ENCODE data around the gene TSSC4. TPM values are rescaled to one million over a fixed set of nuclear protein-coding genes. Genes with fewer than 3 reads are reported as not detected.
A peak's percentile ranks its signal among the peaks of the same experiment; 100 is the strongest.

The TSSC4 gene
- total and polyA plus RNA-seq, 9 of the 15 experiments (the other 6 are each of a cell fraction or from before 2014, with no cell fraction given): 0.41 to 54.2 (median 11.0) TPM

DNA sequence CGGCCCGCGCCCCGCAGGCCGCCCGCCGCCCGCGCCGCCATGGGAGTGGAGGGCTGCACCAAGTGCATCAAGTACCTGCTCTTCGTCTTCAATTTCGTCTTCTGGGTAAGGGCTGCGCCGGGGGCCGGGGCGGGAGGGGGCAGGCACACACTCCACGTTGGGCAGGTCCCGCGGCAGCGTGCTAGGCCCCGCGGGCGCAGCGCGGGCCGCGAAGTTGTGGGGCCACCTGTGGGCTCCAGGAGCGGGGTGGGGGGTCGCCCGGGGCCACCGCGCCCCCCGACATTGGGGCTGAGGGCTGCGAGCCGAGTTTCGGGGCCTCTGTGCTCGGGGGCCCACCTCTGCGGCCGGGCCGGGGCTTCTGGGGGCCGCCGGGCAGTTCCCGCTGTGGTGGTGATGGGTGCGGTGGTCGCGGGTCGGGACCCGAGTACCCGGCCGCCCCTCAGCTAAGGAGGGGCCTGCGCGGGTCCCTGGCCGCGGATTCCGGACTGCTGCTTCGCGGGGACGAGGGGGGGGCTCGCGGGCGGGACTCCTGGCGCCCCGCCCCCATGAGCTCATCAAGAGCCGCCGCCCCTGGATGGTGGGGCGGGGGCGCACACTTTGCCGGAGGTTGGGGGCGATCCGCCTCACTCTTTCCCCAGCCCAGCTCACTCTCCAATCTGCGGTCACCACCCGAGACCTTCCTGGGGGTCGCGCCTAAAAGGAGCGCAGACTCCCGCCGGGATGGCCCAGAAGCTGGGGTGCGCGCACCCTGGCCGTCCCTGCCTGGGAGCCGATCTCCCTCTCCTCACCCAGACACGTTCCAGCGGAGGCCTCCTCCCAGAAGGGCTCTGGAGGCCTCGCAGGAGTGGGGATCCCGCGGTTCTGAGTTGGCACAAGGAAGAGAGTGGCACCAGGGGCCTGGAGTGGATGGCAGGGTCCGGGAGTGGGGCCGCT is 22.8 kb upstream of the TSSC4 start (continued):
- TF ChIP-seq, protein P1, sequence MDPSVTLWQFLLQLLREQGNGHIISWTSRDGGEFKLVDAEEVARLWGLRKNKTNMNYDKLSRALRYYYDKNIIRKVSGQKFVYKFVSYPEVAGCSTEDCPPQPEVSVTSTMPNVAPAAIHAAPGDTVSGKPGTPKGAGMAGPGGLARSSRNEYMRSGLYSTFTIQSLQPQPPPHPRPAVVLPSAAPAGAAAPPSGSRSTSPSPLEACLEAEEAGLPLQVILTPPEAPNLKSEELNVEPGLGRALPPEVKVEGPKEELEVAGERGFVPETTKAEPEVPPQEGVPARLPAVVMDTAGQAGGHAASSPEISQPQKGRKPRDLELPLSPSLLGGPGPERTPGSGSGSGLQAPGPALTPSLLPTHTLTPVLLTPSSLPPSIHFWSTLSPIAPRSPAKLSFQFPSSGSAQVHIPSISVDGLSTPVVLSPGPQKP (CRISPR knock-in tag; IDR thresholded peaks at IDR 0.05): no peak
- TF ChIP-seq ZSCAN29 (IDR thresholded peaks at IDR 0.05): no peak
- no peak for TF ChIP-seq ATF1 (CRISPR knock-in tag; IDR thresholded peaks at IDR 0.05)
- peak; percentile 78 for TF ChIP-seq ATF1 (tag; IDR thresholded peaks at IDR 0.05)
- no peak for TF ChIP-seq ZFP36 (IDR thresholded peaks at IDR 0.05; ENCODE audit: low read depth, low read length, partially characterized antibody)
- no peak for TF ChIP-seq ARID1B (IDR thresholded peaks at IDR 0.05)
- peak; percentile 87 for TF ChIP-seq MTA1 (IDR thresholded peaks at IDR 0.05; ENCODE audit: borderline replicate concordance)
- no peak for TF ChIP-seq KLF10 (CRISPR knock-in tag; IDR thresholded peaks at IDR 0.05)
- TF ChIP-seq KLF16 (IDR thresholded peaks at IDR 0.05): no peak
- TF ChIP-seq, protein P2, sequence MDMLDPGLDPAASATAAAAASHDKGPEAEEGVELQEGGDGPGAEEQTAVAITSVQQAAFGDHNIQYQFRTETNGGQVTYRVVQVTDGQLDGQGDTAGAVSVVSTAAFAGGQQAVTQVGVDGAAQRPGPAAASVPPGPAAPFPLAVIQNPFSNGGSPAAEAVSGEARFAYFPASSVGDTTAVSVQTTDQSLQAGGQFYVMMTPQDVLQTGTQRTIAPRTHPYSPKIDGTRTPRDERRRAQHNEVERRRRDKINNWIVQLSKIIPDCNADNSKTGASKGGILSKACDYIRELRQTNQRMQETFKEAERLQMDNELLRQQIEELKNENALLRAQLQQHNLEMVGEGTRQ (CRISPR knock-in tag; IDR thresholded peaks at IDR 0.05): no peak
- no peak for TF ChIP-seq ARID2 (IDR thresholded peaks at IDR 0.05)
- TF ChIP-seq TFAM (CRISPR knock-in tag; conservative IDR thresholded peaks at IDR 0.05): no peak
- no peak for TF ChIP-seq RBM25 (IDR thresholded peaks at IDR 0.05; ENCODE audit: low read depth, low read length, severe bottlenecking)
- no peak for TF ChIP-seq CBX5 (IDR thresholded peaks at IDR 0.05; ENCODE audit: borderline replicate concordance, low read depth)
- TF ChIP-seq ZNF780A (CRISPR knock-in tag; IDR thresholded peaks at IDR 0.05): no peak
- TF ChIP-seq ATF3 (IDR thresholded peaks at IDR 0.05): peak; percentile 69
- TF ChIP-seq ATF3 (CRISPR knock-in tag; conservative IDR thresholded peaks at IDR 0.05): no peak
- TF ChIP-seq SMARCE1 (IDR thresholded peaks at IDR 0.05): 0 out of 2 replicates have a peak, but pooled peaks have one; percentile 22
- no peak for TF ChIP-seq CCNT2 (IDR thresholded peaks at IDR 0.05; ENCODE audit: borderline replicate concordance, extremely low read depth, insufficient read length, low read depth, low read length)
- TF ChIP-seq, protein P3, sequence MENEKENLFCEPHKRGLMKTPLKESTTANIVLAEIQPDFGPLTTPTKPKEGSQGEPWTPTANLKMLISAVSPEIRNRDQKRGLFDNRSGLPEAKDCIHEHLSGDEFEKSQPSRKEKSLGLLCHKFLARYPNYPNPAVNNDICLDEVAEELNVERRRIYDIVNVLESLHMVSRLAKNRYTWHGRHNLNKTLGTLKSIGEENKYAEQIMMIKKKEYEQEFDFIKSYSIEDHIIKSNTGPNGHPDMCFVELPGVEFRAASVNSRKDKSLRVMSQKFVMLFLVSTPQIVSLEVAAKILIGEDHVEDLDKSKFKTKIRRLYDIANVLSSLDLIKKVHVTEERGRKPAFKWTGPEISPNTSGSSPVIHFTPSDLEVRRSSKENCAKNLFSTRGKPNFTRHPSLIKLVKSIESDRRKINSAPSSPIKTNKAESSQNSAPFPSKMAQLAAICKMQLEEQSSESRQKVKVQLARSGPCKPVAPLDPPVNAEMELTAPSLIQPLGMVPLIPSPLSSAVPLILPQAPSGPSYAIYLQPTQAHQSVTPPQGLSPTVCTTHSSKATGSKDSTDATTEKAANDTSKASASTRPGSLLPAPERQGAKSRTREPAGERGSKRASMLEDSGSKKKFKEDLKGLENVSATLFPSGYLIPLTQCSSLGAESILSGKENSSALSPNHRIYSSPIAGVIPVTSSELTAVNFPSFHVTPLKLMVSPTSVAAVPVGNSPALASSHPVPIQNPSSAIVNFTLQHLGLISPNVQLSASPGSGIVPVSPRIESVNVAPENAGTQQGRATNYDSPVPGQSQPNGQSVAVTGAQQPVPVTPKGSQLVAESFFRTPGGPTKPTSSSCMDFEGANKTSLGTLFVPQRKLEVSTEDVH (IDR thresholded peaks at IDR 0.05; ENCODE audit: low read depth, partially characterized antibody): no peak
- peak; percentile 42; the same call in 1 of the 2 replicates for TF ChIP-seq SP1 (CRISPR knock-in tag; IDR thresholded peaks at IDR 0.05)
- no peak for TF ChIP-seq ZNF431 (CRISPR knock-in tag; IDR thresholded peaks at IDR 0.05)
- TF ChIP-seq TEAD1 (CRISPR knock-in tag; IDR thresholded peaks at IDR 0.05): no peak
- TF ChIP-seq POU5F1 (IDR thresholded peaks at IDR 0.05; ENCODE audit: borderline replicate concordance, low read depth, low read length, partially characterized antibody): no peak
- TF ChIP-seq ZNF76 (CRISPR knock-in tag; IDR thresholded peaks at IDR 0.05; ENCODE audit: borderline replicate concordance): no peak

Data from K562 (cell line).